Medulla oblongata (tissue), 1 donor: ENCODE data around the gene ACBD5.
"Not testable (repeated sequence)": the region's sequence is repeated elsewhere in the genome, so short reads cannot be mapped to it uniquely, and the experiment has no call there.

Source experiments
- DNase-seq: peaks from one replicate; pipeline ENCODE4 v3.0.0-alpha.2; 2015; ENCODE audit errors: extremely low spot score

ACBD5 gene

GRCh38 chr10:27241652-27242472, 1.3 kb upstream of the ACBD5 start:
- peak; percentile 97 for DNase-seq

GRCh38 chr10:27241010-27241651, 534 bp upstream of the ACBD5 start:
- peak; percentile 43 for DNase-seq

DNA sequence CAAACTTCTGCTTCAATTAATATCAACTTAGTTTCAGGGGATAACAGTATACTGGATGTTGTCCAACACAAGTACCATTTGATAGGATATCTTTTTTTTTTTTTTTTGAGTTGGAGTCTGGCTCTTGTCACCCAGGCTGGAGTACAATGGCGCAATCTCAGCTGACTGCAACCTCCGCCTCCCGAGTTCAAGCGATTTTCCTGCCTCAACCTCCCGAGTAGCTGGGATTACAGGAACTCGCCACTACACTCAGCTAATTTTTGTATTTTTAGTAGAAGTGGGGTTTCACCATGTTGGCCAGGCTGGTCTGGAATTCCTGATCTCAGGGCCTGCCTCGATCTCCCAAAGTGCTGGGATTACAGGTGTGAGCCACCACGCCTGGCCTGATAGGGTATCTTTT, 3.1 kb downstream of the ACBD5 start:
- DNase-seq, result not testable (repeated sequence)

DNA sequence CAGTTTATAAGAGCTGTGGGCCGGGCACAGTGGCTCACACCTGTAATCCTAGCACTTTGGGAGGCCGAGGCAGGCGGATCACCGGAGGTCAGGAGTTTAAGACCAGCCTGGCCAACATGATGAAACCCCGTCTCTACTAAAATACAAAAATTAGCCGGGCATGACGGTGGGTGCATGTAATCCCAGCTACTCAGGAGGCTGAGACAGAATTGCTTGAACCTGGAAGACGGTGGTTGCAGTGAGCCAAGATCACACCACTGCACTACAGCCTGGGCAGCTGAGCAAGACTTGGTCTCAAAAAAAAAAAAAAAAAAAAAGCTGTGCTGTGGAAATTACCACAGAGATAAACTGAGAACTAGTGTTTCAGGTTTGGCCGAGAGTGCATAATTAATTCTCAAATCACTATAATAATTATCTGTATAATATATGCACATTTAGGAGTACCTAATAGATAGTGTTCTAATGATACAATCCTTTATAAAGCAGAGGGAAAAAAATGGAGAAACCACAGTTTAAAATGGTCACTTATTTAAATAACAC, 3.9 kb downstream of the ACBD5 start:
- DNase-seq, result not testable (repeated sequence)

- DNase-seq, result no peak
These were observed 4.9 kb downstream of the ACBD5 start for GRCh38 chr10:27235706-27236105.

GRCh38 chr10:27230022-27230421, 10.6 kb downstream of the ACBD5 start:
- DNase-seq, result no peak

GRCh38 chr10:27225642-27226257, 14.8 kb downstream of the ACBD5 start:
- no peak for DNase-seq

DNA sequence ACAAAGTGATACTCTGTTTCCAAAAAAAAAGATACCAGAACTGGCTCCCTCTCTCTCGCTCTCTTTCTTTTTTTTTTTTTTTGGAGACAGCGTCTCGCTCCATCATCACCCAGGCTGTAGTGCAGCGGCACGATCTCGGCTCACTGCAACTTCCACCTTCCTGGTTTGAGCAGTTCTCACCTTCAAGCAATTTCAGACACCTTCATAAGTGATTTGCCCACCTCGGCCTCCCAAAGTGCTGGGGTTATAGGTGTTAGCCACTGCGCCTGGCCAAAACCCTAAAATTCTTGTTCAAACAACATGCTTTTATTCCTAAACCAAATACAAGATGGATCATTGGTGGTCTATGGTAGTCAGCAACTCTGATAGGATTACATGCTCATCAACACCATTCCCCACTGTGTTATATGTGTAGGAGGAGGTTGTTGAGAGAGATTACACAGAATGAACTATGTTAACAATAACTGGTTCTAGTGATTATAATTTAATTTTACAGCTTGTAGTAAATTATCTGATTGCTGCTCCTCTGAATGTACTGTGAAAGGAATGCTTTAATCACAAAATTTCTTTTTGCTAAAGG, 15.5 kb downstream of the ACBD5 start:
- no peak for DNase-seq

DNA sequence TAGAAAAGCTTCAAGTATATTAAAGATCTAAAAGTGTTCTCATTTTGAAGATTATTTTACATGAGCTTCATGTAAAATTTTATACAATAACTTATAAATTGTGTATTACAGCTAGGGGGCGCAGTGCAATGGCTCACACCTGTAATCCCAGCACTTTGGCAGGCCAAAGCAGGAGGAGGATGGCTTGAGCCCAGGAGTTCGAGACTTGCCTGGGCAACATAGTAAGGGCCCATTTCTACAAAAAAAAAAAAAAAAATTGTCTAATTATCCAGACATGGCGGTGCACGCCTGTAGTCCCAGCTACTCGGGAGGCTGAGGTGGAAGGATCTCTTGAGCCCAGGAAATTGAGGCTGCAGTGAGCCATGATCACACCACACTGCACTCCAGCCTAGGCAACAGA, 16.6 kb downstream of the ACBD5 start:
- DNase-seq, result no peak

GRCh38 chr10:27207350-27207749, 33.2 kb downstream of the ACBD5 start:
- no peak for DNase-seq

GRCh38 chr10:27203806-27204205, 36.8 kb downstream of the ACBD5 start:
- no peak for DNase-seq

DNA sequence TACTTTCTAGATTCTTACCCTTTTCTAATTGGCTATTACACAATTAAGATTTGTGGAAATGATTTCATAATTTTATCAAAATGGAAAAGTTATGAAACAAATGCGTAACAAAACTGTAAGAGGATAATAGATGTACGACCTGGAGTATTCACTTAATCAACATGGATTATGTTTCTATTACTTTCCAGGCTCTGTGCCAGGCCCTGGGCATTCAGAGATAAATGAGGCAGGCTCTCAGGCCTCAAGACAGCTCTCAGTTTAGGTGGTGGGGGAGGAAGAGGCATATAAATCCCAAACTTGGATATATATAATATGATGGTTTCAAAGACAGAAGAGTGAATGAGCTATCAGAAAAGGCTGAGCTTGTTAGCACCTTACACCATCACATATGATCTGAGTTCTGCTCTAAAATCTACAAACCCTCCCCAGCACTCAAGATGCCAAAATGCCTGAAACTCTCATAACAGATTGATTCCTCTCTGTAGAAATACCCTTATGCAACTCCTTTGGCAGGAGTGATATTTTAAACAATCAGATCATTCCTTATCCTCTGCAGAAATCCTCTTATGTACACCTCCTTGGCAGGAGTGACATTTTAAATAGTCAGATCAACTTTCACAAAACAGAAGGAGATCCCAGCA, 42.5 kb downstream of the ACBD5 start:
- no peak for DNase-seq

GRCh38 chr10:27192284-27192683, 48.3 kb downstream of the ACBD5 start:
- peak; percentile 27 for DNase-seq

GRCh38 chr10:27190508-27190907, 50.1 kb downstream of the ACBD5 start:
- DNase-seq, result no peak

GRCh38 chr10:27188897-27189296, 51.7 kb downstream of the ACBD5 start:
- DNase-seq, result no peak

GRCh38 chr10:27188259-27188658, 52.3 kb downstream of the ACBD5 start:
- DNase-seq, result no peak

DNA sequence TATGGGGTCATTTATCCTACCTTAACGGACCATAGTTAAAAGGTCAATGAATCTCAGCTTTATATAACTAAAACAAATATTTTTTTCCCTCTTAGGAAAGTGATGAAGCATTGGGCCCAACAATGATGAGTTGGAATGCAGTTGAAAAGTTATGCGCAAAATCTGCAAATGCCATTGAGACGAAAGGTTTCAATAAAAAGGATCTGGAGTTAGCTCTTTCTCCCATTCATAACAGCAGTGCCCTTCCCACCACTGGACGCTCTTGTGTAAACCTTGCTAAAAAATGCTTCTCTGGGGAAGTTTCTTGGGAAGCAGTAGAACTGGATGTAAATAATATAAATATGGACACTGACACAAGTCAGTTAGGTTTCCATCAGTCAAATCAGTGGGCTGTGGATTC, 70.7 kb downstream of the ACBD5 start:
- DNase-seq, result no peak

GRCh38 chr10:27158421-27158820, 82.2 kb downstream of the ACBD5 start:
- no peak for DNase-seq

DNA sequence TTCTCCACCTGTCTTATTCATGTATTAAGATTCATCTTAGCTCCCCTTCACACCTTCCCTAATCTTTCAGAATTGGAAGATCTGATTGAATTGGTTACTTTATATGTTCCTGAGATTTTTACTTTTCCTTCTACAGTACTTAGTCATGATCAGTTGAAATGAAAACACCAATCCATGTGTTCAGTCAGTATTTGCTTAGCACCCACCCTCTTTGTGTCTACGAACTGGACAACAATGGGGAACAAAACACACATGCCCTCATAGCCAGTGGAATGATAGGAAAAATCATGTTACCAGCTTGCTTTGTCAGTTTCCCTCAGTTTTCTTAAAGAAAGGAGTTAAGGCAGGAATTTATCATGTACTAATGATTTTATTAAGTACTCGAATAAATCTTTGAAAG, 83.4 kb downstream of the ACBD5 start:
- no peak for DNase-seq

- not testable (repeated sequence) for DNase-seq
These were observed 84.0 kb downstream of the ACBD5 start for GRCh38 chr10:27156566-27156965.

DNA sequence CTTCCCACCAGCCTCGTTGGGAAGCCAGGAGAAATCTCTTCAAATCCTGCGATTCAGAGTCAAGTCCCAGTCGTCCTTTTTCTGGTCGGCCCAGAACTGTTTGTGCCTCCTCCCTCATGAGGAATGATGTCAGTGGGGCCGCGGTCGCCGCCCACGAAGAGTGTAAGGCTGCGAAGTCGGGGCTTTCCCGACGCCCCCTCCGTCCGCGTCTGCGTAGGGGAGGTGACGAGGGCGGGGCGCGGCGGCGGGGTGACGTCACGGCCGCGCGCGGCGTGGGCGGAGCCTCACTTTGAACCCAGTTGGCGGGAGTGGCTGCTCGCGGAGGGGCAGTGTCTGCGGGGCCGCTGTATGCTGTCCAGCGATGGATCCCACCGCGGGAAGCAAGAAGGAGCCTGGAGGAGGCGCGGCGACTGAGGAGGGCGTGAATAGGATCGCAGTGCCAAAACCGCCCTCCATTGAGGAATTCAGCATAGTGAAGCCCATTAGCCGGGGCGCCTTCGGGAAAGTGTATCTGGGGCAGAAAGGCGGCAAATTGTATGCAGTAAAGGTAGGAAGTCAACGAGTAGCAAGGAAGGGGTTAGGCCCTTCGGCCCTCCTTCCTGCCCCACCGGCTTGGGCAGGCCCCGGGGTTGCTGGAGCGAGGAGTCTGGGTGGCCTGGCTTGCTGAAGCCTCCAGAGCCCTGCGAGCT, 85.4 kb downstream of the ACBD5 start, which contains the start of gene MASTL:
MASTL (plus strand) TSS at position 287 of the 689 bp plus-strand sequence; CDS start at position 362, 75 bp downstream.
- peak; percentile 92 for DNase-seq
